ENCODE data around the gene TRIM9. TPM values are rescaled to one million over a fixed set of nuclear protein-coding genes. Genes with fewer than 3 reads are reported as not detected.

Gene TRIM9
- total and polyA plus RNA-seq, 2 of the 4 experiments (the other 2 are of a cell fraction): under 0.01 to 0.09 TPM

DNA sequence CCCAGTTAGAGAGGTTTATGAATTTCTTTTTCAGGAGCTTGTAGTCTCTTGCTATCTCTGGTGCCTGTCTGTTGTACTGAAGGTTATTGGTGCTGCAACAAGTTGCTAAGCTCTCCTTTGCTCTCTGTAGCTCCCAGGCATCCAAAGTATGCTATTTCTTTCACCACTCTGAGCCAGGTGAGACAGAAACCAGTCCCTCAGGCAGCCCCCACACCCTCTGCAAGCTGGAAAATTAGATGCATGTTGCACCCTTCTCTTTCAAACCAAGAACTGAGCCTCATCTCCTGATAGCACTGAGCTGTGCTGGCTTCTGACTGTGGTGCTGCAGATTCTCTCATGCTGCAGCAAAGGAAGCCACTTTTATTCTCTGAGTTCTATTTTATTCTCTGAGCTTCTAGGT, 9.6 kb upstream of the TRIM9 start:
- no peak overlapping the region for H3K4me3 ChIP-seq (ENCODE audit: insufficient read depth, low read depth, low read length)
- no peak overlapping the region for H3K23ac ChIP-seq (ENCODE audit: low read depth, low read length)
- H3K14ac ChIP-seq (replicated peaks; ENCODE audit: low read depth, low read length): no peak overlapping the region
- no peaks in the 10 kb centered on the region for H3K9me3 ChIP-seq (ENCODE audit: control insufficient read depth, insufficient read depth, low read length)
- no peak overlapping the region for H3K4ac ChIP-seq (ENCODE audit: low read depth, low read length)
- no peak for TF ChIP-seq MAFK (IDR thresholded peaks at IDR 0.05; ENCODE audit: low read depth, low read length)
- TF ChIP-seq, protein P1, sequence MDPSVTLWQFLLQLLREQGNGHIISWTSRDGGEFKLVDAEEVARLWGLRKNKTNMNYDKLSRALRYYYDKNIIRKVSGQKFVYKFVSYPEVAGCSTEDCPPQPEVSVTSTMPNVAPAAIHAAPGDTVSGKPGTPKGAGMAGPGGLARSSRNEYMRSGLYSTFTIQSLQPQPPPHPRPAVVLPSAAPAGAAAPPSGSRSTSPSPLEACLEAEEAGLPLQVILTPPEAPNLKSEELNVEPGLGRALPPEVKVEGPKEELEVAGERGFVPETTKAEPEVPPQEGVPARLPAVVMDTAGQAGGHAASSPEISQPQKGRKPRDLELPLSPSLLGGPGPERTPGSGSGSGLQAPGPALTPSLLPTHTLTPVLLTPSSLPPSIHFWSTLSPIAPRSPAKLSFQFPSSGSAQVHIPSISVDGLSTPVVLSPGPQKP (IDR thresholded peaks at IDR 0.05; ENCODE audit: borderline replicate concordance, low read depth, low read length): no peak
- no peak for TF ChIP-seq BHLHE40 (IDR thresholded peaks at IDR 0.05; ENCODE audit: low read depth, low read length)
- TF ChIP-seq FOS (IDR thresholded peaks at IDR 0.05; ENCODE audit: low read depth, low read length): no peak
- no peak for TF ChIP-seq RAD21 (IDR thresholded peaks at IDR 0.05; ENCODE audit: low read length)
- TF ChIP-seq, protein P2, sequence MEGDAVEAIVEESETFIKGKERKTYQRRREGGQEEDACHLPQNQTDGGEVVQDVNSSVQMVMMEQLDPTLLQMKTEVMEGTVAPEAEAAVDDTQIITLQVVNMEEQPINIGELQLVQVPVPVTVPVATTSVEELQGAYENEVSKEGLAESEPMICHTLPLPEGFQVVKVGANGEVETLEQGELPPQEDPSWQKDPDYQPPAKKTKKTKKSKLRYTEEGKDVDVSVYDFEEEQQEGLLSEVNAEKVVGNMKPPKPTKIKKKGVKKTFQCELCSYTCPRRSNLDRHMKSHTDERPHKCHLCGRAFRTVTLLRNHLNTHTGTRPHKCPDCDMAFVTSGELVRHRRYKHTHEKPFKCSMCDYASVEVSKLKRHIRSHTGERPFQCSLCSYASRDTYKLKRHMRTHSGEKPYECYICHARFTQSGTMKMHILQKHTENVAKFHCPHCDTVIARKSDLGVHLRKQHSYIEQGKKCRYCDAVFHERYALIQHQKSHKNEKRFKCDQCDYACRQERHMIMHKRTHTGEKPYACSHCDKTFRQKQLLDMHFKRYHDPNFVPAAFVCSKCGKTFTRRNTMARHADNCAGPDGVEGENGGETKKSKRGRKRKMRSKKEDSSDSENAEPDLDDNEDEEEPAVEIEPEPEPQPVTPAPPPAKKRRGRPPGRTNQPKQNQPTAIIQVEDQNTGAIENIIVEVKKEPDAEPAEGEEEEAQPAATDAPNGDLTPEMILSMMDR (conservative IDR thresholded peaks at IDR 0.05; ENCODE audit: low read depth, low read length): no peak
- no peak for TF ChIP-seq POLR2A (IDR thresholded peaks at IDR 0.05; ENCODE audit: low read depth, low read length)
- no peak for TF ChIP-seq MXI1 (IDR thresholded peaks at IDR 0.05; ENCODE audit: borderline replicate concordance, low read depth, low read length)
- no peak for TF ChIP-seq CHD1 (IDR thresholded peaks at IDR 0.05; ENCODE audit: low read depth, low read length)
- no peak overlapping the region for H4K91ac ChIP-seq (ENCODE audit: insufficient read depth, low read depth, low read length)
- H4K20me1 ChIP-seq (ENCODE audit: insufficient read depth, low read length): no peaks in the 10 kb centered on the region
- no peak overlapping the region for H4K8ac ChIP-seq (ENCODE audit: low read depth in 2 of 2, low read length in 2 of 2)
- H3K4me1 ChIP-seq (ENCODE audit: control insufficient read depth, insufficient read depth, low read length): no peaks in the 10 kb centered on the region
- H2BK120ac ChIP-seq (ENCODE audit: low read depth, low read length): no peak overlapping the region
- H3K9ac ChIP-seq (ENCODE audit: low read depth, low read length): no peak overlapping the region
- ATAC-seq (ENCODE audit: low read depth): no peak
- H3K27ac ChIP-seq (ENCODE audit: insufficient read depth, low read length): no peak overlapping the region
- H3K18ac ChIP-seq (ENCODE audit: low read depth, low read length): no peak overlapping the region
- BruUV-seq (replicated peaks): no TSS peak
- POLR2A ChIA-PET (ENCODE audit: unreplicated experiment): no interaction called here
- no peak overlapping the region for H2BK15ac ChIP-seq (ENCODE audit: low read depth, low read length)
- H2AK9ac ChIP-seq (replicated peaks; ENCODE audit: low read depth, low read length, poor library complexity): no peak overlapping the region
- CTCF ChIA-PET: interaction anchor here (1.0 kb wide), 1 partner anchor 10 kb away, joined by 8 read pairs; no protein-coding TSS in a partner anchor
- no peak overlapping the region for H4K5ac ChIP-seq (ENCODE audit: low read depth, low read length)
- intact Hi-C loops (cut with micrococcal nuclease): no loop called here
- no peaks in the 10 kb centered on the region for H3K9me1 ChIP-seq (ENCODE audit: insufficient read depth, low read length)
- no peak for DNase-seq
- no peak overlapping the region for H3K56ac ChIP-seq (ENCODE audit: extremely low read depth, insufficient read depth, low read length)
- H2BK5ac ChIP-seq (ENCODE audit: low read depth, low read length, poor library complexity, severe bottlenecking): no peak overlapping the region
- H2AK5ac ChIP-seq (ENCODE audit: low read depth, low read length): no peak overlapping the region
- in situ Hi-C loops (cut with MboI; ENCODE audit: low sequenced_read_pairs): no loop called here
- H2AFZ ChIP-seq (replicated peaks; ENCODE audit: low read length, poor library complexity): no peak overlapping the region
- H3K36me3 ChIP-seq (ENCODE audit: control insufficient read depth, insufficient read depth, low read length): no peaks in the 10 kb centered on the region
- H3K27me3 ChIP-seq (ENCODE audit: control insufficient read depth, insufficient read depth, low read length): peaks cover 29% of the 10 kb centered on the region
- dilution Hi-C loops (cut with HindIII; ENCODE audit: low sequenced_read_pairs, unreplicated experiment): no loop called here
- H3K4me2 ChIP-seq (ENCODE audit: low read depth, low read length): no peak overlapping the region
- H3K79me1 ChIP-seq (ENCODE audit: low read depth in 1 of 2, low read length in 2 of 2): no peaks in the 10 kb centered on the region
- H2BK20ac ChIP-seq (ENCODE audit: low read depth, low read length): no peak overlapping the region

All from IMR-90 (cell line).